ENCODE measurements around the gene SAMD13. TPM values are rescaled to one million over a fixed set of nuclear protein-coding genes. Genes with fewer than 3 reads are reported as not detected.

SAMD13 gene
- total and polyA plus RNA-seq, 2 of the 8 experiments (the other 6 are each of a cell fraction or from before 2014, with no cell fraction given): 0.86 to 2.3 TPM

DNA sequence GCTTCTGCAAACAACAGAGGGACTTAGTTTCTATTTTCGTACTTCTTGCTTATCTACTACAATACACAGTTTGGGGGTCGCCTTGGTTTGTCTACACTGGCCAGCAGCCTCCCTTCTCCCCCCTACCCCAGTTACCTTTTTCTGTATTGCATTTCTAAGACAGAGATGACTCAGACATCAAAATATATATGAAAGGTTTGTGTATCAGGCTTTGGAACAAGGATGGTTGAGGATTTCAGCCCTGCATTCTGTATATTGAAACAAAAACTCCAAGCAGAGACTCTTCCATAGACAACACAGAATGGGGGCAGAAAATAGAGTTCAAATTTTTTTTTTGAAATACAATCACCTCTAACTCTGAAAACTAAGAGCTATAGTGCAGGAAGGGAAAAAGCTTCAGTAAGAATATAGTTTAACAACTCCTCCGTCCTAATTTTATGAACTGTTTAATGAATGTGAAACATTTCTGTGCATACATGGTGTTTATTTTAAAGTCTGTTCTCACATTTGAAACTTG, 1.9 kb downstream of the SAMD13 start:
- H3K27me3 ChIP-seq (replicated peaks in 1 of 4; ENCODE audit: control insufficient read depth in 3 of 4, extremely low read depth in 1 of 4, insufficient read depth in 3 of 4, low read length in 3 of 4): no peaks in the 10 kb centered on the region
- no peaks in the 10 kb centered on the region for H4K20me1 ChIP-seq (replicated peaks in 1 of 2; ENCODE audit: control insufficient read depth in 1 of 2, insufficient read depth in 2 of 2, low read length in 2 of 2)
- no peak for TF ChIP-seq RNF2 (IDR thresholded peaks at IDR 0.05; ENCODE audit: borderline replicate concordance, low read depth, low read length, missing control alignments, poor library complexity, severe bottlenecking)
- TF ChIP-seq, protein P1, sequence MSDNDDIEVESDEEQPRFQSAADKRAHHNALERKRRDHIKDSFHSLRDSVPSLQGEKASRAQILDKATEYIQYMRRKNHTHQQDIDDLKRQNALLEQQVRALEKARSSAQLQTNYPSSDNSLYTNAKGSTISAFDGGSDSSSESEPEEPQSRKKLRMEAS (IDR thresholded peaks at IDR 0.05): no peak
- H3K18ac ChIP-seq (ENCODE audit: extremely low read depth, low read length): no peak overlapping the region
- H3K79me2 ChIP-seq (ENCODE audit: control insufficient read depth in 1 of 2, insufficient read depth in 2 of 2, low read length in 2 of 2): no peaks in the 10 kb centered on the region
- H3K23me2 ChIP-seq (ENCODE audit: low read depth, low read length): peaks cover 10% of the 10 kb centered on the region; the same call in 1 of the 2 replicates
- no peak overlapping the region for H2AK5ac ChIP-seq (ENCODE audit: low read depth, low read length)
- no peak overlapping the region for H4K8ac ChIP-seq (ENCODE audit: extremely low read depth, insufficient read depth, low read length)
- no peak overlapping the region for H2BK120ac ChIP-seq (replicated peaks; ENCODE audit: low read depth, low read length)
- no peak overlapping the region for H2BK5ac ChIP-seq (ENCODE audit: low read depth, low read length)
- no peak overlapping the region for H3K4ac ChIP-seq (replicated peaks; ENCODE audit: insufficient read length, low read depth, low read length)
- no peak for FAIRE-seq
- peaks cover 5 to 23% (median 11%) of the 10 kb centered on the region in 4 experiments for H3K4me1 ChIP-seq (replicated peaks in 1 of 4; ENCODE audit: control insufficient read depth in 3 of 4, insufficient read depth in 4 of 4, low read length in 3 of 4)
- H3K27ac ChIP-seq (ENCODE audit: low read depth, low read length): no peak overlapping the region
- no peaks in the 10 kb centered on the region for H3K79me1 ChIP-seq (ENCODE audit: low read depth, low read length)
- CTCF ChIA-PET (ENCODE audit: partially characterized antibody): interaction anchor here (1.0 kb wide), 2 partner anchors 36 to 43 kb away, joined by 3 read pairs; no protein-coding TSS in a partner anchor
- no peak overlapping the region for H2BK20ac ChIP-seq (ENCODE audit: low read length)
- H3K4me3 ChIP-seq (ENCODE audit: extremely low read depth in 1 of 4, insufficient read depth in 2 of 4, low read depth in 3 of 4, low read length in 4 of 4): peak overlapping the region in 2 of 4 experiments; percentile 1 to 51; a peak in 3 of 8 replicates
- H3K4me2 ChIP-seq (ENCODE audit: insufficient read depth in 1 of 2, low read depth in 2 of 2, low read length in 2 of 2): peak overlapping the region; percentile 52 to 59
- no peak overlapping the region for H3K56ac ChIP-seq (replicated peaks; ENCODE audit: insufficient read length, low read depth, low read length)
- WGBS, 2 experiments (ENCODE audit: extremely low coverage in 1 of 2, insufficient coverage in 1 of 2, insufficient read length in 1 of 2, insufficient replicate concordance in 2 of 2, low coverage in 1 of 2, low lambda C conversion rate in 2 of 2, missing lambda C conversion rate in 1 of 2): 55% methylated on average over 3 of the region's 3 CpGs; no CpG with 5 or more reads in 1 of the 2 experiments
- H2BK12ac ChIP-seq (ENCODE audit: low read depth, low read length): no peak overlapping the region
- no peaks in the 10 kb centered on the region for H3K9me3 ChIP-seq (ENCODE audit: insufficient read depth in 2 of 2, low read depth in 1 of 2, low read length in 1 of 2)
- no peak overlapping the region for H4K5ac ChIP-seq (ENCODE audit: insufficient read length, low read depth, low read length)
- no peak overlapping the region for H3K9ac ChIP-seq (replicated peaks in 1 of 4; ENCODE audit: extremely low read depth in 1 of 4, low read depth in 3 of 4, low read length in 3 of 4)
- H2AFZ ChIP-seq (ENCODE audit: low read length): peak overlapping the region; percentile 77
- no peaks in the 10 kb centered on the region for H3K36me3 ChIP-seq (ENCODE audit: control insufficient read depth in 2 of 4, insufficient read depth in 4 of 4, low read length in 3 of 4)
- no peak overlapping the region for H3K23ac ChIP-seq (ENCODE audit: insufficient read length)
- DNase-seq (ENCODE audit: low read depth in 1 of 2, low spot score in 2 of 2): no peak
- H3K14ac ChIP-seq (ENCODE audit: insufficient read length): no peak overlapping the region
- no peak overlapping the region for H4K91ac ChIP-seq (replicated peaks; ENCODE audit: insufficient read length, low read length)
- POLR2A ChIA-PET (ENCODE audit: partially characterized antibody): interaction anchor here (0.9 kb wide), 1 partner anchor 12 kb away, joined by 4 read pairs; no protein-coding TSS in a partner anchor
- H2BK15ac ChIP-seq (ENCODE audit: low read length): no peak overlapping the region
